K562 (cell line): ENCODE data around the gene ZNF439. TPM values are rescaled to one million over a fixed set of nuclear protein-coding genes. Genes with fewer than 3 reads are reported as not detected.
A peak's percentile ranks its signal among the peaks of the same experiment; 100 is the strongest.

ENCODE experiments used
- ETV1 ChIP-seq: fragments of 450-650 bp; conservative IDR thresholded peaks from 2 replicates; pipeline ENCODE4 v1.6.1; 2016; ENCODE audit warnings: missing genetic modification characterization, control low read depth, low read depth, missing compliant biosample characterization
- FOS ChIP-seq: IDR thresholded peaks from 3 replicates; pipeline ENCODE4 v1.6.1; 2011; ENCODE audit not compliant: insufficient read length; ENCODE audit errors: extremely low read depth
- FOXK2 ChIP-seq, 2 experiments: fragments of 450-650 bp; IDR thresholded peaks in 1 of 2; conservative IDR thresholded peaks in 1 of 2; 2 replicates each; pipeline ENCODE4 v1.6.1; 2016; ENCODE audit warnings: low read depth in 2 of 2, mild to moderate bottlenecking in 1 of 2
- FOXM1 ChIP-seq, 2 experiments: fragments of 450-650 bp in 1 of 2; sonication (generic) in 1 of 2; formaldehyde crosslinking in 1 of 2; IDR thresholded peaks; 2 replicates each; pipeline versions ENCODE4 v1.6.1 to v1.9.0; 2017 to 2022; ENCODE audit warnings: low read depth in 2 of 2, mild to moderate bottlenecking in 2 of 2, missing genetic modification reagents in 1 of 2, moderate library complexity in 1 of 2
- HMG20B ChIP-seq: fragments of 250-450 bp; sonication (Bioruptor Pico); IDR thresholded peaks from 2 replicates; pipeline ENCODE4 v1.5.0; 2021; ENCODE audit warnings: mild to moderate bottlenecking
- HMGN3 ChIP-seq: IDR thresholded peaks from 2 replicates; pipeline ENCODE4 v1.6.1; 2011; ENCODE audit warnings: borderline replicate concordance, low read depth, mild to moderate bottlenecking, mixed read lengths, low read length; ENCODE audit not compliant: insufficient read length; ENCODE audit errors: extremely low read depth
- HNRNPLL ChIP-seq: fragments of 200-400 bp; formaldehyde crosslinking; IDR thresholded peaks from 2 replicates; pipeline ENCODE4 v1.6.1; 2017; ENCODE audit warnings: low read length, low read depth, mild to moderate bottlenecking; ENCODE audit not compliant: poor library complexity, severe bottlenecking
- MAZ ChIP-seq, 2 experiments: fragments of 450-650 bp in 1 of 2; sonication (generic) in 1 of 2; formaldehyde crosslinking; IDR thresholded peaks in 1 of 2; conservative IDR thresholded peaks in 1 of 2; 2 replicates each; pipeline versions ENCODE4 v1.4.0 to v1.5.0; 2020; ENCODE audit warnings: mild to moderate bottlenecking in 1 of 2, missing genetic modification reagents in 1 of 2
- MTA3 ChIP-seq: fragments of 450-650 bp; formaldehyde crosslinking; IDR thresholded peaks from 2 replicates; pipeline ENCODE4 v1.6.1; 2017; ENCODE audit warnings: mild to moderate bottlenecking, borderline replicate concordance
- SRF ChIP-seq, 2 experiments: fragments of 250-450, 450-650 bp in 1 of 2; sonication (Bioruptor Pico) in 1 of 2; sonication (generic) in 1 of 2; formaldehyde crosslinking; IDR thresholded peaks; 2 replicates each; pipeline versions ENCODE4 v1.5.0 to v1.5.1; 2020 to 2022; ENCODE audit warnings: mild to moderate bottlenecking in 1 of 2, missing genetic modification reagents in 1 of 2
- USF1 ChIP-seq: sonication (generic); formaldehyde crosslinking; IDR thresholded peaks from 2 replicates; pipeline ENCODE4 v1.9.0; 2022; ENCODE audit warnings: mild to moderate bottlenecking, missing genetic modification reagents
- ZNF318 ChIP-seq, 2 experiments: fragments of 450-650 bp; IDR thresholded peaks; 2 replicates each; pipeline ENCODE4 v1.6.1; 2016; ENCODE audit warnings: mild to moderate bottlenecking in 2 of 2, borderline replicate concordance in 1 of 2, low read depth in 1 of 2, moderate library complexity in 1 of 2
- polyA plus RNA-seq, 8 experiments: library from polyadenylated mRNA; depleted of rRNA in 4 of 8; stranded (reverse) in 5 of 8; unstranded in 3 of 8; fragments of >200 nt; fragmentation: Nextera tagmentation in 2 of 8; fragmentation: Illumina TruSeq in 1 of 8; extraction: Ambion mirVana in 2 of 8; extraction: Trizol in 1 of 8; gene quantifications; 2 replicates each; pipeline versions ENCODE4 v1.2.1 to v1.2.3, GENCODE V29; 2011 to 2014; ENCODE audit warnings: inconsistent platforms in 1 of 8, missing spikeins in 1 of 8
- total RNA-seq, 7 experiments: library from RNA; depleted of rRNA in 6 of 7; stranded (reverse); fragments of >200 nt in 6 of 7; fragmentation: Illumina TruSeq in 2 of 7; extraction: Trizol in 2 of 7; gene quantifications; 2 replicates each; pipeline versions ENCODE4 v1.2.1 to v1.2.3, GENCODE V29; 2011 to 2021; ENCODE audit warnings: low replicate concordance in 1 of 7
- TF ChIP-seq, protein P1 (sequence below), 2 experiments: IDR thresholded peaks; 2 replicates each; pipeline ENCODE4 v1.6.1; 2011; ENCODE audit warnings: borderline replicate concordance in 1 of 2, control low read depth in 1 of 2, low read depth in 1 of 2, low read length in 1 of 2, mild to moderate bottlenecking in 1 of 2, mixed read lengths in 1 of 2, moderate library complexity in 1 of 2; ENCODE audit not compliant: insufficient read depth in 1 of 2, insufficient read length in 1 of 2, poor library complexity in 1 of 2, severe bottlenecking in 1 of 2; ENCODE audit errors: extremely low read depth in 1 of 2

Gene ZNF439
- total and polyA plus RNA-seq, 9 of the 15 experiments (the other 6 are each of a cell fraction or from before 2014, with no cell fraction given) = 0.04 to 0.18 (median 0.10) TPM; not detected in 3

- TF ChIP-seq SRF (CRISPR knock-in tag; IDR thresholded peaks at IDR 0.05) = no peak
- TF ChIP-seq HMGN3 = peak; percentile 39
- TF ChIP-seq FOS = no peak
- no peak for TF ChIP-seq MTA3
- TF ChIP-seq ETV1 (tag) = 0 out of 2 replicates have a peak, but pooled peaks have one; percentile 35
- TF ChIP-seq ZNF318 (IDR thresholded peaks at IDR 0.05; ENCODE audit: borderline replicate concordance in 1 of 2, low read depth in 1 of 2) = no peak
- TF ChIP-seq MAZ (CRISPR knock-in tag; conservative IDR thresholded peaks at IDR 0.05 in 1 of 2, IDR thresholded peaks at IDR 0.05 in 1 of 2) = 0 out of 4 replicates have a peak, but pooled peaks of 1 of the 2 experiments have one; percentile 17
- TF ChIP-seq FOXK2 (conservative IDR thresholded peaks at IDR 0.05 in 1 of 2, IDR thresholded peaks at IDR 0.05 in 1 of 2; ENCODE audit: low read depth in 2 of 2) = no peak
- TF ChIP-seq HMG20B = no peak
- TF ChIP-seq USF1 (CRISPR knock-in tag) = peak; percentile 30; the same call in 1 of the 2 replicates
- TF ChIP-seq, protein P1, sequence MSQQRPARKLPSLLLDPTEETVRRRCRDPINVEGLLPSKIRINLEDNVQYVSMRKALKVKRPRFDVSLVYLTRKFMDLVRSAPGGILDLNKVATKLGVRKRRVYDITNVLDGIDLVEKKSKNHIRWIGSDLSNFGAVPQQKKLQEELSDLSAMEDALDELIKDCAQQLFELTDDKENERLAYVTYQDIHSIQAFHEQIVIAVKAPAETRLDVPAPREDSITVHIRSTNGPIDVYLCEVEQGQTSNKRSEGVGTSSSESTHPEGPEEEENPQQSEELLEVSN (IDR thresholded peaks at IDR 0.05; ENCODE audit: borderline replicate concordance in 1 of 2, extremely low read depth in 1 of 2, insufficient read depth in 1 of 2, insufficient read length in 1 of 2, low read depth in 1 of 2, low read length in 1 of 2, poor library complexity in 1 of 2, severe bottlenecking in 1 of 2) = peak; percentile 60 to 85
- peak; percentile 65 for TF ChIP-seq HNRNPLL
- no peak for TF ChIP-seq FOXM1 (IDR thresholded peaks at IDR 0.05; ENCODE audit: low read depth)
- TF ChIP-seq FOXM1 (CRISPR knock-in tag; IDR thresholded peaks at IDR 0.05; ENCODE audit: low read depth) = no peak
Measured at GRCh38 chr19:11887611-11888531, 39.3 kb downstream of the ZNF439 start, which contains the start of gene ZNF69 (continued).
